Urinary bladder (tissue), 4 donors: ENCODE data around the gene TUBB4A. TPM values are rescaled to one million over a fixed set of nuclear protein-coding genes. Genes with fewer than 3 reads are reported as not detected.

Experiments
- DNase-seq: peaks from one replicate; pipeline ENCODE4 v3.0.0-alpha.2; 2015; ENCODE audit errors: extremely low spot score
- H3K27ac ChIP-seq: one replicate; pipeline ENCODE4 v1.5.1; 2013; ENCODE audit warnings: low read depth, mild to moderate bottlenecking, moderate library complexity
- H3K36me3 ChIP-seq: one replicate; pipeline ENCODE4 v1.6.1; 2013; ENCODE audit warnings: mild to moderate bottlenecking, moderate library complexity; ENCODE audit not compliant: insufficient read depth
- H3K4me1 ChIP-seq: one replicate; pipeline ENCODE4 v1.6.1; 2013; ENCODE audit warnings: mild to moderate bottlenecking, moderate library complexity; ENCODE audit not compliant: insufficient read depth
- H3K4me3 ChIP-seq: one replicate; pipeline ENCODE4 v1.5.1; 2013; ENCODE audit warnings: low read depth, low read length
- WGBS: extraction: QIAGEN DNeasy Blood & Tissue Kit; methylation state at CpG from one replicate; pipeline ENCODE4 v1.1.7; 2013; 5-methylcytosine and 5-hydroxymethylcytosine counted together
- polyA plus RNA-seq: library from polyadenylated mRNA; stranded (reverse); fragments of 200-250 nt; gene quantifications from one replicate; pipeline ENCODE4 v1.2.3, GENCODE V29; 2013
- total RNA-seq: library from RNA; depleted of rRNA; stranded (reverse); fragments of >200 nt; gene quantifications from one replicate; pipeline ENCODE4 v1.2.3, GENCODE V29; 2014
- donor health status: healthy with polysubstance abuse.
- donor health status: healthy.

Gene TUBB4A
- total and polyA plus RNA-seq, 2 donors: 2.5 to 2.6 TPM

DNA sequence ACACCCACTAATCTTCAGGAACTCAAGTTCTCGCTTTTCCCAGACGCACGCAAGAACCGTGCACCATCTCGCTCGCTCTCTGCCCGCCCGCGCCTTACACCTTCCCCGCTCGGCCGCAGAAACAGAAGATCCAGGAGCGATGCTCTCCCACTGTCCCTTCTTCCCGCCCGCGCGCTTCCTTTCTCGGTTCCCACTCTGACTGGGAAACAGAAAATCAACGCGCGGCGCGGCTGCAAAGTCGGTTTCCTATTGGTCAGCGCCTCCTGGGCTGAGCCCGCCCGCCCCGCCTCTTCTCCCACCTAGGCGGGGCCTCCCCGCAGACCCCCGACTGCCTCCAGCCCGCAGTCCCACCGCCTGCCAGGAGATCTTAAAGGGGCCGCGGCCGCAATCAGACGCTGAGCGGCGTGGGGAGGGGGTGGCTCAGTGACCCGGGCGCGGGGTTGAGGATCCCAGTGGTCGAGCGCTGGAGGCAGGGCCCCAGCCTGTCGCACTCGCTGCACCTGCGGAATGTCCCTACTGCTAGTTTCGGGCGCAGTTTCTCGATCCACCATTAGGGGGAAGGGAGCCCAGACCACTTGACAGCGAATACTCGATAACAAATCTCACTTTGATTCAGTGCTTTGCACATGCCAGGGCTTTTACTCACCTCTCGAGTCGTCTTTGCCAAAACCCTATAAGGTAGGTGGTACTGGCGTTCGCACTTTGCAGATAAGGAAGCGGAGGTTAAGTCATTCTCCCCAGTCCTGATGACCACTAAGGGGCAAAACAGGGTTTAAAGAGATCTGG is 41.8 kb downstream of the TUBB4A start:
- H3K4me3 ChIP-seq: peak overlapping the region; percentile 87
- H3K27ac ChIP-seq: peak overlapping the region; percentile 25
- WGBS: under 1% methylated on average over 57 of the region's 57 CpGs
- H3K4me1 ChIP-seq: no peaks in the 10 kb centered on the region
- peak; percentile 95 for DNase-seq
- H3K36me3 ChIP-seq: no peaks in the 10 kb centered on the region

DNA sequence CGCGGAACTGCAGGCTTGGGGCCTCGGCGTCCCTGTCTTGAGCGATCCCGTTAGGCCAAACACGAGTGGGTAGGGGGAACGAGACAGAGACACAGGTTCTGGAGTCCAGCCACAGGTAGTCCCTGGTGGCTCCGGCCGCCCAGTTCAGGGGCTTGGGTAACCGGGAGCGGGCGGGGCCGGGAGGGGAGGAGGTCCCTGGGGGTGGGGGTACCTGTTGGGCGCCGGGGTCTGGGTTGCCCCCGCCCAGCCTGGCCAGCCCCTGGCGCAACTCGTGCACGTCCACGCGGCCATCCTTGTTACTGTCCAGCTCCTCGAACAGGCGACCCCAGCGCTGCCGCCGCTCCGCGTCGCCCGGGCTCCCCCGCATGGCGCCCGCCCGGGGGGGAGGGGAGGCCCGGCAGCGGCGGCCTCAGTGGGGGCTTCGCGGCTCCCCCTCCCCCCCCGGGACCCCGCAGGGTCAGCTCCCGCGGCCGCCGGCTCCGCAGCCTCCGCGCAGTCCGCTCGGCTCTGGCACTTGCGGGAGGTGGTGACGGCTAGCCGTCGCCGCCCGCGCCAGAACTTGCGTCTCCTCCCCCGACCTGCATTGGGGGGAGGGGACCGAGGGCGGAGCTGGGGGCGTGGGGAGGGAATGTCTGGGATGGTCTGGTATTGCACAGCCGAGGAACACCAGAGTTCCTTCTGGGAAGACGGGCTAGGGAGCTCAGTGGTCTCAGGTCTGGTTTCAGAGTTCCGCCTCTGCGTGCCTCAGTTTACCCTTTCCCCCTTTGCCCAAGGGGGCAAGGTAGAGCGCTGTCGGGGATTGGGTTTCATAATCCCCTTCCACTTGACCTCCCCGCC is 42.6 kb downstream of the TUBB4A start, which contains the start of gene SLC25A23:
SLC25A23 (minus strand) TSS at position 531 of the 837 bp plus-strand sequence; CDS start at position 367, 164 bp downstream.
- Histone ChIP-seq H3K4me3 (peak within 1 kb of the TSS; percentile 87), H3K4me1 (no peaks in the 10 kb centered on the region), H3K36me3 (no peaks in the 10 kb centered on the region), H3K27ac (peak within 1 kb of the TSS; percentile 25)
- WGBS: under 1% methylated on average over 61 of the region's 70 CpGs
- DNase-seq: peak; percentile 35

DNA sequence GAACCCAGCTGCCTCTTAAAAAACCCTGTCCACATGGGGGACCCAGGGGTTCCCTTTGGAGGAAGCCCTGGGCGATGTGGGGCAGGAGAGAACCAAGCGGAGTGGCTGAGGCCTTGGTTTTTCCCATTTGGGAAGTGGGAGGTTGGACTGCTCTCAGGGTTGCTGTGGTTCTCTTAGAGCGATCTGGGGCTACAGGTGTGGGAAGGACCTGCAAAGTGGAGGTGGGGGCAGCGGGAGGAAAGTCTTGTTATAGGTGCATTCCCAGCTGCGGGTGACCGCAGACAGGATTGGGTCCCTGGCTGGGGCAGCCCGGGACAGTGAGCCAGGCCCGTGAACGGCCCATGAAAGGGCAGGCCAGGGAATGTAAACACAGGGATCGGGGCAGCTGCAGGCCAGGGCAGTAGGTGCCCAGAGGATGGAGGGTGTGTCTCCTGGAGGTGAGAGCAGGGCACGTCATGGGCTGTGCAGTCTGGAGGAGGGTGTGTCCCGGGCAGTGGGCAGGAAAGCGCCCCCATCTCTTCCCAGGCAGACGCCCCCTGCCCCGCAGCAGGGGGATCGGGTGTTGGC is 43.3 kb downstream of the TUBB4A start:
- H3K27ac ChIP-seq: peak overlapping the region; percentile 7
- H3K4me1 ChIP-seq: no peaks in the 10 kb centered on the region
- WGBS: 34% methylated on average over 16 of the region's 16 CpGs
- H3K4me3 ChIP-seq: peak overlapping the region; percentile 87
- DNase-seq: no peak
- H3K36me3 ChIP-seq: no peaks in the 10 kb centered on the region

DNA sequence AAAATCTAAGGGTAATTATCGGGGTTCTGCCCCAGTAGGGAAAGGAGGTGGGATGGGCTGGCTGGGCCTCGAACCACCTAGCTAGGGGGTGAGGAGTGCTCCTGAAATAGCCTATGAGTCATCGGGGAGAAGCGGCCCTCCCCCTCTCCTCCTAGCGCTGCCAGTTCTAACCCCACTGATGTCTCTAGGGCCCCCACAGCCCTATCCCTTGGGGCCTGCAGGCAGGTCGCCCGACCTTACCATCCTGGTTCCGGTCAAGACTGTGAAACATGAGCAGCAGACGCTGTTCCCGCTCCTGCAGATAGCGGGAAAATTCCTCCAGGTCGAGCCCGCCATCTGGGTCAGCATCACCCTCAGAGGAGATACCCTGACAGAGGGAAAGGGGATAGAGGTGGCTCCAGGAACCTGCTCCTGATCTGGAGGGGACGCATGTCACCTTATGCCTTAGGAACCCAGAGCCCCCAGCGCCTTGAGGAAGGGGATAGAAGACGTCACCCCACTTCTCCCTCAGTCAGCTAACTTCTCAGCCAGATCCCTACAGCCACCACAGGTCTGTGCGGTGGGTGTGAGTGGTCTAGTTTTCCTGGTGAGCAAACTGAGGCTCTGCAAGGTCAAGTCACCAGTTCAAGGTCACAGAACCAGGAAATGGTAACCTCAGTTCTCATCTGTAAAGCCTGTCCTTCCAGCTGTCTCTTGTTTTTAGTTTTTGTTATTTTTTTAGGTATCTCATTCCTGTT is 44.0 kb downstream of the TUBB4A start:
- H3K4me3 ChIP-seq: no peak overlapping the region
- H3K36me3 ChIP-seq: no peaks in the 10 kb centered on the region
- no peak for DNase-seq
- WGBS: 82% methylated on average over 17 of the region's 17 CpGs
- no peak overlapping the region for H3K27ac ChIP-seq
- H3K4me1 ChIP-seq: no peaks in the 10 kb centered on the region

DNA sequence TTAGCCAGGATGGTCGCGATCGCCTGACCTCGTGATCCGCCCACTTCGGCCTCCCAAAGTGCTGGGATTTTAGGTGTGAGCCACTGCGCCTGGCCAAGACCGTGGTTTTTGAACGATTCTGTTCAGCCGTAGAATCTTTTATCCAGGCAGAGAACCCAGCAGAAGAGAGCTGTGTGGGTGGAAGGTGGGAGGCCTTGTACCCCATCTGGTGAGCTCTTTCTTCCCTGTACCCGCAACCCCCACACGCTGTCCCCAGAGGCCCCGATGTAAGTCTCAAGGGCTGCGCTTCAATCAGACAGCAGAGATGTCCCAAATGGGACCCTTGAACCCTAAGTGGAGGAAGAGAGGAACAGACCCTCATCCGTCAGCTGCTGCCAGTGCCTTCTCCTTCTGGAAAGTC is 46.2 kb downstream of the TUBB4A start:
- Histone ChIP-seq H3K4me1 (no peaks in the 10 kb centered on the region), H3K4me3 (no peak overlapping the region), H3K36me3 (no peaks in the 10 kb centered on the region), H3K27ac (no peak overlapping the region)
- WGBS: 88% methylated on average over 15 of the region's 15 CpGs
- no peak for DNase-seq

DNA sequence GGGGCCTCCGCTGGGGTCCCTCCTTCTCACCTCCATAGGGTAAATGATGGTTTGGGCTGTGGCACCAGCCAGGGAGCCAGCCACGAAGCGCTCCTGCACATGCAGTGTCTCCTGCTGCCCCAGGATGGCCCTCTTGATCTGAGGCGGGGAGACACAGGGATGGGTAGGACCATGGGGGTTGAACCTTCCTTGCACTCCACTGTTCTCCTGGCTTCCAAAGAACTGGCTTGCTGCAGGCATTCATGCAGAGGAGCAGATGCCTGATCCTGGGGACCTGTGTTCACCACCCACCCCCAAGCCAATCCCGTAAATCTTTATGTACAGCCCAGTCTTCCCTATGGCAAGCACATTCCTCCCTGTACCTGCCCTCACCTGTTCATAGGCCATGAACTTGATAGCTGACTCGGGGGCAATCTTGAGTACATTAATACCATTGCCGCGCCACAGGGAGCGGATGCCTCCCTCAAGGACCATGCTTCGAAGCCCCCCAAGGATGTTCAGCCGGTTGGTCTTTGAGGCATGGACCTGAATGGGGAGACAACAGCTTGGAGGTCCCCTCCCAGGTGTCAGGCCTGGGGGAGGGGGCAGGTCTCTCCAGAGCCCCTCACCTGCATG is 48.1 kb downstream of the TUBB4A start:
- WGBS: 98% methylated on average over 11 of the region's 11 CpGs
- H3K36me3 ChIP-seq: no peaks in the 10 kb centered on the region
- DNase-seq: no peak

DNA sequence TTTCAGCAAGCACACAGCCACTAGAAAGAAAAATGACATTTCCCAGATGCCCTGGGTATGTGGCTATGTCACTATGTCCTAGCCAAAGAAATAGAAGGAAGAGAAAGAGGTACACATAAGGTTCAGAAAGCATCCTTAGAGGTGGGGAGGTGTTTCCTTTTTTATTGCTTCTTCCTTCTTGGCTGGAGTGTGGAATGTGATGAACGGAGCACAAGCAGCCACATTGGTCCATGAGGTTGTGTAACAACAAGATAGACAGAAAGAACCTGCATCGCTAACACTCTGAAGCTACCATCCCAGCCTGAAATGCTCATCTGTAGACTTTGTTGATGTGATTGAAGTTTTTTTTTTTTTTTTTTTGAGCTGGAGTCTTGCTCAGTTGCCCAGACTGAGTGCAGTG is 49.2 kb downstream of the TUBB4A start:
- H3K27ac ChIP-seq: no peak overlapping the region
- WGBS: 99% methylated on average over 2 of the region's 2 CpGs
- no peaks in the 10 kb centered on the region for H3K4me1 ChIP-seq
- no peak for DNase-seq
- H3K36me3 ChIP-seq: no peaks in the 10 kb centered on the region
- no peak overlapping the region for H3K4me3 ChIP-seq

More for the DNA sequence above, 48.1 kb downstream of the TUBB4A start:
- H3K4me3 ChIP-seq: no peak overlapping the region
- H3K4me1 ChIP-seq: no peaks in the 10 kb centered on the region
- H3K27ac ChIP-seq: no peak overlapping the region

DNA sequence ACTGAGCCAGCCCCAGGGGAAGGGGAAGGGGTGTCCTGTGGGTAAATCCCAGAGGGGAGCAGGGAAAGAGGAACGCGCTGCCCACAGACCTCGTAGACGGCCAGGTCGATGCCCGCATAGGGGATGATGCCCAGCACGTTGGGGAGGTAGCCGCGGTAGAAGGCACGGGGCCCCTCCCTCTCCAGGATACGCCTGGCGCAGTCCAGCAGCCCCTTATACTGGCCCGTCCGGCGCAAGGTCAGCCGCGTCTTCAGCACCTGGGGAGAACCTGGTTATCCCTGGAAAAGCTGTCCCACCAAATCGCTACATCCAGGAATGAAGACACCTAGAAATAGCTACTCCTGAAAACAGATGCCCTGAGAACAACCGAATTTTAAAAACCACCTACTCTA is 49.9 kb downstream of the TUBB4A start:
- 96% methylated on average over 19 of the region's 19 CpGs for WGBS
- Histone ChIP-seq H3K27ac (no peak overlapping the region), H3K4me3 (no peak overlapping the region), H3K4me1 (no peaks in the 10 kb centered on the region), H3K36me3 (no peaks in the 10 kb centered on the region)
- DNase-seq: no peak

DNA sequence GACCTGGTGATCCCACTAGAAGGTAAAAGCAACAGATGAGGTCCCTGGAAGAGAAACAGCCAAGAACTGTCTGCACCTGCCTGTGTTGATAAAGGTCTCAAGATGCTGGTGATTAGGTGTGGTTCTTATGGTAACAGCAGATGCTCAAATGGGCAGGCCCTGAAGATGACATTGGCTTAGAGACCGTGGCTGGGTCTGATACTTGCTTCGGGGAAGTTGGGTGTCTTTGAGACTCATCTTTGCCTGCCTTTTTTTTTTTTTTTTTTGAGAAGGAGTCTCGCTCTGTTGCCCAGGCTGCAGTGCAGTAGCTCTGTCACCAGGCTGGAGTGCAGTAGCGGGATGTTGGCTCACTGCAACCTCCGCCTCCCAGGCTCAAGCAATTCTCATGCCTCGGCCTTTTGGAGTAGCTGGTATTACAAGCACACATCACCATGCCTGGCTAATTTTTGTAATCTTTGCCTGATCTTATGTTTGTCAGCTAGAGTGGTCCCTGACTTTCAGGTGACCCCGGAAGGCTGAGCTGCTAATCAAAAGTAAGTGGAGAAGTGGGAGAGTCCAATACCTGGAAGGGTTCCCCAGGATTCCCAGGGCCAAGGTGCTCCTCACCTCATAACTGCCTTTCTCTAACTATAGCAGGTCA is 50.4 kb downstream of the TUBB4A start:
- no peaks in the 10 kb centered on the region for H3K4me1 ChIP-seq
- H3K4me3 ChIP-seq: no peak overlapping the region
- 94% methylated on average over 7 of the region's 7 CpGs for WGBS
- no peak for DNase-seq
- no peak overlapping the region for H3K27ac ChIP-seq
- H3K36me3 ChIP-seq: peaks cover under 1% of the 10 kb centered on the region

DNA sequence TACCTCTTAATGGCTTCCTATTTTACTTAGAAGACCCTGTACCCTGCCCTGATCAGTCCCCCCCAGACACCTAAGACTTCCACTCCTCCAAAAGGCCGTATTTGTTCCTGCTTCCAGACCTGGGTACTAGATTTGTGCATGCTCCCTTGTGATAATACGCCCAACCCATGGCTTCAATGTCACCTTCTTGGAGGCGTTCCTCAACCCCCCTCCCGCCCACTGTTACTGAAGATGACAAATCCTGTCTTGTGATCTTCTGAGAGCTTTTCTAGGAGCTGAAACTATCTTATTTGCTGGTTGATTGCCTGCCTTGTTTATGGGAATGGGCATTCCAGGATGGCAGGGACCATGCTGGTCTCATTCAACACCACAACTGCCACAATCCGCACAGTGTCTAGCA is 51.9 kb downstream of the TUBB4A start:
- H3K36me3 ChIP-seq: peaks cover 2% of the 10 kb centered on the region
- 96% methylated on average over 5 of the region's 5 CpGs for WGBS

DNA sequence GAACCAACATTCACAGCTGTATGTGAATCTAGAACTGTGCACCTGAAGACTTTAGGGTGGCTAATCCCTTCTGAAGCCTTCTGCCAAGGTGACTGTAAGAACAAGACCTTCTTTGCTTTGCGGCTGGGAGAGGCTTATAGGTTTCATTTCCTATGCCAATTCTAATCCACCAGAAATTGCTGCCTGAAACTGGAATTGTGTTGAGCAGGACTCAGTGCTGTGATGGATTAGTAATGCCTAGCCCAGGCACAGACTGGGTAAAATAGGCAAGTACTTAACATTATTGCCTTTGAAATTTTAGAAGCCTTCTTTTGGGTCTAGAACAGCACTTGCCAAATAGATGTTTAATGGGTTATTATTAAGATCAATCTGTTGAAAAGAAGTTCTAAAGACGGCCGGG is 54.1 kb downstream of the TUBB4A start:
- peaks cover 2% of the 10 kb centered on the region for H3K36me3 ChIP-seq
- 86% methylated on average over 3 of the region's 3 CpGs for WGBS
- H3K4me3 ChIP-seq: no peak overlapping the region
- no peak for DNase-seq
- H3K4me1 ChIP-seq: no peaks in the 10 kb centered on the region
- no peak overlapping the region for H3K27ac ChIP-seq

More for the DNA sequence above, 51.9 kb downstream of the TUBB4A start:
- H3K4me3 ChIP-seq: no peak overlapping the region
- no peaks in the 10 kb centered on the region for H3K4me1 ChIP-seq
- no peak for DNase-seq
- no peak overlapping the region for H3K27ac ChIP-seq

DNA sequence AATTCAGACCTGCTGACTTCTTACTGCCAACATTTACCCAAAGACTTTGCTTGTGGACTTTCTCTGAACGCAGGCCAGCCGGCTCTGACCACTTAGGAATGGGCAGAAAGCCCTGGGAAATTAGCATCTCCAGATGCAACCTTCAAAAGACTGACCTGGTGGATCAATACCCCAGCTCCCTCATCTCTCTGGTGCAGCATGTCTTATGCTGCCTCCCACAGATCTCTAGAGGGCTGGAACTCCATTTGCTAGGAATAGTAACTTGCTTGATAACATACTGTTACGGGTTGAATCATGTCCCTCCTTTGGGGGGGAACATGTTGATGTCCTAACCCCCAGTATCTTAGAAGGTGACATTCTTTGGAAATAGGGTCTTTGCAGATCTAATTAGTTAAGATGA is 55.7 kb downstream of the TUBB4A start:
- DNase-seq: no peak
- Histone ChIP-seq H3K27ac (no peak overlapping the region), H3K4me3 (no peak overlapping the region), H3K36me3 (peaks cover 2% of the 10 kb centered on the region), H3K4me1 (no peaks in the 10 kb centered on the region)
- WGBS: 94% methylated on average over 3 of the region's 3 CpGs
